GM21515 (cell line): Measurements from ENCODE around the gene DNAJC15.

Experiments used
- ATAC-seq: cut with Tn5 transposase; IDR thresholded peaks from one replicate; pipeline ENCODE4 v1.9.1; 2021; ENCODE audit not compliant: unreplicated experiment

DNAJC15 gene

DNA sequence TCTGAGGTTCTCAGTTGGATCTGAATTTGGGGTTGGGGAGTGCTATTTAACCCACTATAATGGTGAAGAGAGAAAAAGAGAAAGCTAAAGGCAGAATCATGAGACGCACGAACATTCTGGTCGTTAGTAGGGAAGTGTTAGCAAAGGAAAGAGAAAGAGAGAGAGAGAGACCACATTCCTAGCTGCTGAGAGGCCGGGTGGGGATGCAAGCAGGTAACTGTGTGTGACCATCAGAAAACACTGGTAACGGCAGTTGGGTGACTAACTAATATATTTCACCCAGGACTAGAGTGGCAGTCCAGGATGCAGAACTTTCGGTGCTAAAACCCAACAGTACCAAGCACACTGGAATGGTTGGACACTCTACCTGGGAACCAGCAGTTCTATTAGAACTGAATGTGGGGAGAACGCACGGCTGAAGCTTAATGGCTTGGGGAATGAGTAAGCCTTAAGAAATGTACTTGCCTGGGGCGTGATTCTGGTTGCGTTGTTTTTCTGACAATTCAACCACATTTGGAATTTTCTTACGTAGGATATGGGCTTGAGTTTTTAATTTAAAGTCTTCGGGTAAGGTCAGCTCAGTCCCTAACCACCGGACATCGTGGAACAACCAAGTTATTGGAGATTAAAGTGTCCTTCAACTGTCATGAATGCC is 130.2 kb downstream of the DNAJC15 start:
- no peak for ATAC-seq

DNA sequence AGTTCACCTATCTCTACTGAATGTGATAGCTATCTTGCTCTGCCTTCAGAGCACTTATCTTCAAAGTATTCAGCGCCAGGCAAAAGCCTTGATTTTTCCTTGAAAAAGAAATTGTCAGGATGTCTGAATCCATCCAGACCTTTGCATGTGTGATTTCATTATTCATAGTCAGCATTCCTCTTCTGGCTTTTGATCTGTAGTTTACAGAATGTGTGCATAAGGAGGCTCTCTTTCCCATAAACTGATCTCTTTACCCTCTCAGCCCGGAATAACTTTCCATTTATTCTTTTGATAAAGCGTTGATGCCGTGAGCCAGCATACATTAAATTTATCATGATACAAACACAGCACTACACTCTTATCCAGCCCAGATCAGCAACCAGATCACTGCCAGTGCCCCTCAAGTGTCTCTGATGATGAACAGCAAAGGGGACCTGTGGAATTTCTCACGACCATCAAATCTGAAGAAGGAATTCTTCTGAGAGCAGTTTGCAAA is 130.8 kb downstream of the DNAJC15 start:
- ATAC-seq, result no peak

DNA sequence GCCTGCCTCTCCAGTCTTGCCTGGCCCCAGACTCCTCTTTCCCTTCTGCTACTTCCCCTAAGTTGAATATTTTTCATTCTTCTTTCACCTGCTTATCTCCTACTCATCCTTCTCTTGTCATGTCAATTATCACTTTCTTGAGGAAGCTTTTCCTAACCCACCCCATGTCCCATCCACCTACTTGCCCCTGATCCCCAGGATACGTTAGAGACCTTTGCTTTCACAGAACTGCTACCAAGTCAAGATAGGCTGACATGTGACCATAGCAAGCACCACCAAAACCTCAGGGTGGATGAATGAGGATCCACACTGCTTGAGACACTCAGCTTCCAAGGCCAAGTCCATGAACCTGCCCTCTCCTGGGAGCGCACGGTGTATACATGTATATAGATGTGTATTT is 131.5 kb downstream of the DNAJC15 start:
- ATAC-seq, result no peak

- no peak for ATAC-seq
Measured at GRCh38 chr13:43156916-43157315, 133.5 kb downstream of the DNAJC15 start.

- no peak for ATAC-seq
Measured at GRCh38 chr13:43157796-43158195, 134.4 kb downstream of the DNAJC15 start.

GRCh38 chr13:43158516-43158915 is 135.1 kb downstream of the DNAJC15 start:
- ATAC-seq, result no peak

DNA sequence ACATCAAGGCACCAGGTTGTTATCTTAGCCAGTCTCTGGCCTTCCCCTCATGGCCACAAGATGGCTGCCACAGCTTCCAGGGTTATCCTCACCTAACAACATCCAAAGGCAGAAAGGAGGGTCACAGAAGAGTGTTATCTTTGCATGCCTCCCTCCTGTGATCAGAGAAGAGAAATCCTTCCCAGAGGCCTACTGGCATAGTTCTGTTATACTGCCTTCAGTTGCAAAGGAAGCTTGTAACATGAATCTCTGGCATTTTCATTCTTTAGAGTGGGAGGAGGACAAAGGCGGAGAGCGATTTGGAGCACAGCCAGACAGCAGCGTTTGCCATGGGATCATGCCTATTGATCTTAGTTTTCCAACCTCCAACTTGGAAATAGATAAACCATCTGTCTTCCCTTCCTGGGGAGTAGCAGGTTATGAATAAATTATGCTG is 135.7 kb downstream of the DNAJC15 start:
- no peak for ATAC-seq
